ENCODE measurements around the gene NFATC2IP.

GRCh38 chr16:28924762-28925385, 25.9 kb upstream of the NFATC2IP start, which contains the start of gene RABEP2:
- no peak for TF ChIP-seq CTCF (IDR thresholded peaks at IDR 0.05; ENCODE audit: low read length)
- no peak for TF ChIP-seq EZH2phosphoT487 (IDR thresholded peaks at IDR 0.05; ENCODE audit: low read length)

Data from MM.1S (cell line).